ENCODE results near the gene PARP14. TPM values are rescaled to one million over a fixed set of nuclear protein-coding genes. Genes with fewer than 3 reads are reported as not detected.
A peak's percentile ranks its signal among the peaks of the same experiment; 100 is the strongest.

The PARP14 gene
- total RNA-seq, 2 donors from 2014 or later, result 22.8 to 35.9 TPM

GRCh38 chr3:122755491-122755890, 74.9 kb downstream of the PARP14 start:
- H3K9me3 ChIP-seq, result no peaks in the 10 kb centered on the region
- no peaks in the 10 kb centered on the region for H3K27me3 ChIP-seq
- intact Hi-C loops (cut with DNase I), result loop anchor here (10.0 kb wide), 2 partner anchors 189 to 269 kb away; partner anchors contain the start of gene SEMA5B
- H3K36me3 ChIP-seq, result no peaks in the 10 kb centered on the region
- H3K4me3 ChIP-seq, result no peak overlapping the region
- no peak overlapping the region for H3K9ac ChIP-seq (ENCODE audit: low read depth in 2 of 2, low read length in 2 of 2)
- H3K4me1 ChIP-seq, result no peaks in the 10 kb centered on the region
- no peak overlapping the region for H3K27ac ChIP-seq
- no peak for TF ChIP-seq CTCF (IDR thresholded peaks at IDR 0.05)
- DNase-seq, result no peak

GRCh38 chr3:122758877-122759560, 78.4 kb downstream of the PARP14 start:
- Histone ChIP-seq H3K27ac (no peak overlapping the region), H3K4me3 (no peak overlapping the region), H3K27me3 (no peaks in the 10 kb centered on the region), H3K4me1 (no peaks in the 10 kb centered on the region), H3K9ac (ENCODE audit: low read depth in 2 of 2, low read length in 2 of 2) (no peak overlapping the region), H3K9me3 (no peaks in the 10 kb centered on the region), H3K36me3 (no peaks in the 10 kb centered on the region)
- intact Hi-C loops (cut with DNase I), result loop anchor here (10.0 kb wide), 2 partner anchors 186 to 266 kb away; partner anchors contain the start of gene SEMA5B
- TF ChIP-seq CTCF (IDR thresholded peaks at IDR 0.05), result no peak
- DNase-seq, result no peak

DNA sequence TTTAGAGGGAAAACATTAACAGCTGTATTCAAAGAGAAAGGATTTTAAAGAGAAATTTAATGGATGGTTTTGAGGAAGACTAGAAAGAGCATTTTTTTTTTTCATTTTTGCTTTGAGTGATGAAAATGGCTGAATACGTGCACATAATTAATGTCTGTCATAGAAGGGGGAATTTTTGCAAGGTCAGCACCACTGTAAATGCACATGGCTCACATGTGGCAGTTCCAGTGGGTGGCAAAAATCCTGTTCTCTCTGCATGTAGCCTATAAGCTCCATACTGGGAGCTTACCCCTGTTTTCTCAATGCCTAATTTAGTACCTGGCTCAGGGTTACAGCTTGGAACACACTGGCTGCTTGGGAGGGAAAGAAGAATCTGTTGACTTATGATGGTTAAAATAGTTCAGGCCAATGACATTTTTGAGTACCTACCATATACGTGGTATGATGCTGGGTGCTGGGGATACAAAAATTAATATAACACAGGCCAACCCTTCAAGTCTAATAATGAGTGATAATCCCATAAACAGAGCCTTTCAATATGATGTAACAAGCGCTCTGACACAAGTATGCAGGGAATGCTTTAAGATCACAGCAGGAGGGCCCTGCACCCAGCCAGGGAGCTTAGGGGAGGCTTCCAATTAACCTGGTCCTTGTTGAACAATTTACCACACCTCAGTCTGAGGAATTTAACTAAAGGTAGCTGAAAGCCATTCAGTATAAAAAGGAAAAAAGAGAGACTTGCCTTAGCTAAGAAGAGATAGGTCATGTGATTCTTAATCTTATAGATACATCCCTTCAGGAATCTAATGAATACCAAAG, 80.0 kb downstream of the PARP14 start:
- intact Hi-C loops (cut with DNase I), result no loop called here
- Histone ChIP-seq H3K27me3 (no peaks in the 10 kb centered on the region), H3K9me3 (no peaks in the 10 kb centered on the region), H3K4me1 (no peaks in the 10 kb centered on the region), H3K27ac (no peak overlapping the region), H3K36me3 (no peaks in the 10 kb centered on the region), H3K4me3 (no peak overlapping the region), H3K9ac (ENCODE audit: low read depth in 2 of 2, low read length in 2 of 2) (no peak overlapping the region)
- TF ChIP-seq CTCF (IDR thresholded peaks at IDR 0.05), result no peak
- no peak for DNase-seq

- intact Hi-C loops (cut with DNase I), result no loop called here
- Histone ChIP-seq H3K9ac (ENCODE audit: low read depth in 2 of 2, low read length in 2 of 2) (no peak overlapping the region), H3K4me3 (no peak overlapping the region), H3K27me3 (no peaks in the 10 kb centered on the region), H3K27ac (no peak overlapping the region), H3K4me1 (no peaks in the 10 kb centered on the region), H3K36me3 (no peaks in the 10 kb centered on the region), H3K9me3 (no peaks in the 10 kb centered on the region)
- no peak for DNase-seq
- no peak for TF ChIP-seq CTCF (IDR thresholded peaks at IDR 0.05)
These were observed 85.8 kb downstream of the PARP14 start for GRCh38 chr3:122766430-122766829.

DNA sequence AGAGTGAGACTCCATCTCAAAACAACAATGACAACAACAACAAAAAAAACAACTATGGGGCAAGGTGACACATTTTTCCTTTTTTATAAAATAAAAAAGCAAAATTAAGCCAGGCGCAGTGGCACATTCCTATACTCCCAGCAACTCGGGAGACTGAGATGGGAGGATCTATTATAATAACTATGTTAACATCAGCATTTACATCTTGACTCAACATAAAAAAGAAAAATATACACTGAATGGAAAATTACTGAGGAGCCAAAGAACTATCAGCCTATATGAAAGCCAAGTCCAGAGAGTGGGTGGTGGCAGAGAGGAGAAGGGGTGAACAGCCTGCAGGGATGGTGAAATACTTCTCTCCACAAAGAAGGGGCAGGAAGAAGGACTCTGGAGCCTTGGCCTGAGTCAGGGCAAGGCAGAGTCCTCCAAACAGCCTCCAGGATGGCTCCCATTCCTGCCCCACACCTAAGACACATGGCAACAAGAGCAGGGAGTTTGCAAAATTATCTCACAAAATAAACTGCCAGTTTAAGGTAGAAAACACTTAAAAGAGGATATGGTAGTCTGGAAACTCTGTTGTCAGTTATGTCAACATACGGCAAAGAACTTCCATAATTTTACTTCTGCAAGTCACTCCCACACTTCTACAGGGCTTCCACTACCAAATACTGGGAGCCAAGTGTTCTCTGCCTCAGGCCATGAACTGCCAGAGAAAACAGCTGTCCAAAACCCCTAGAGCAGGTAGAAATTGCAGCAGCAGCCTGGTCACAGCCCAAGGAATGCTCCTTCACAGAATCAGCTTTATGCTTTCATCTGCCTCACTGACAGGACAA, 87.1 kb downstream of the PARP14 start:
- no peak for TF ChIP-seq CTCF (IDR thresholded peaks at IDR 0.05)
- Histone ChIP-seq H3K9ac (ENCODE audit: low read depth in 2 of 2, low read length in 2 of 2) (peak overlapping the region in 1 of 2 donors; percentile 9), H3K9me3 (no peaks in the 10 kb centered on the region), H3K4me3 (no peak overlapping the region), H3K27ac (no peak overlapping the region), H3K27me3 (no peaks in the 10 kb centered on the region), H3K36me3 (no peaks in the 10 kb centered on the region), H3K4me1 (no peaks in the 10 kb centered on the region)
- DNase-seq, result no peak
- intact Hi-C loops (cut with DNase I), result no loop called here

All from colonic mucosa (tissue), 4 donors.